ENCODE data around the gene VPS18.

The VPS18 gene

GRCh38 chr15:40906991-40907802, 12.9 kb downstream of the VPS18 start:
- no peak for DNase-seq
- Histone ChIP-seq H3K36me3 (ENCODE audit: control insufficient read depth in 1 of 2, insufficient read depth in 2 of 2, low read length in 2 of 2) (peaks cover 22 to 25% of the 10 kb centered on the region in 2 experiments), H3K79me1 (ENCODE audit: low read length) (peaks cover 4% of the 10 kb centered on the region), H3K27me3 (ENCODE audit: insufficient read depth, low read length) (no peaks in the 10 kb centered on the region), H3K4ac (ENCODE audit: low read depth, low read length) (no peak overlapping the region), H3K27ac (ENCODE audit: low read depth, low read length) (no peak overlapping the region), H3K18ac (ENCODE audit: low read length) (peak overlapping the region; percentile 38), H2BK5ac (ENCODE audit: low read depth, low read length, poor library complexity) (no peak overlapping the region), H3K9ac (ENCODE audit: low read length) (no peak overlapping the region), H3K23ac (ENCODE audit: low read length) (no peak overlapping the region), H2BK120ac (ENCODE audit: insufficient read depth, low read length, poor library complexity) (no peak overlapping the region), H3K9me3 (ENCODE audit: insufficient read depth, low read depth, low read length) (peaks cover 1% of the 10 kb centered on the region), H4K8ac (ENCODE audit: low read depth, low read length) (peak overlapping the region; percentile 62), H3K14ac (ENCODE audit: low read length) (no peak overlapping the region), H2AFZ (ENCODE audit: insufficient read depth, low read length, poor library complexity) (no peak overlapping the region), H3K4me2 (ENCODE audit: low read length) (peak overlapping the region; percentile 93), H3K79me2 (ENCODE audit: control insufficient read depth, insufficient read depth, low read length, poor library complexity) (no peaks in the 10 kb centered on the region), H4K91ac (ENCODE audit: low read depth, low read length) (no peak overlapping the region), H3K4me3 (ENCODE audit: low read depth, low read length) (no peak overlapping the region), H2AK5ac (ENCODE audit: low read length) (no peak overlapping the region), H3K4me1 (ENCODE audit: control insufficient read depth in 1 of 2, insufficient read depth in 2 of 2, low read length in 2 of 2) (peaks cover 4 to 6% of the 10 kb centered on the region in 2 experiments), H4K12ac (ENCODE audit: low read depth, low read length) (no peak overlapping the region), H2BK12ac (ENCODE audit: low read length) (no peak overlapping the region)
- WGBS (ENCODE audit: extremely low coverage, insufficient coverage, insufficient read length) = no CpG with 5 or more reads among the region's 22 CpGs

GRCh38 chr15:40908095-40908494, 13.8 kb downstream of the VPS18 start:
- H3K27me3 ChIP-seq (ENCODE audit: insufficient read depth, low read length) = no peaks in the 10 kb centered on the region
- peaks cover 1% of the 10 kb centered on the region for H3K9me3 ChIP-seq (ENCODE audit: insufficient read depth, low read depth, low read length)
- H2BK12ac ChIP-seq (ENCODE audit: low read length) = no peak overlapping the region
- no peak overlapping the region for H4K8ac ChIP-seq (ENCODE audit: low read depth, low read length)
- H3K27ac ChIP-seq (ENCODE audit: low read depth, low read length) = no peak overlapping the region
- no peak overlapping the region for H2BK5ac ChIP-seq (ENCODE audit: low read depth, low read length, poor library complexity)
- H4K91ac ChIP-seq (ENCODE audit: low read depth, low read length) = no peak overlapping the region
- H3K14ac ChIP-seq (ENCODE audit: low read length) = no peak overlapping the region
- no CpG with 5 or more reads among the region's 7 CpGs for WGBS (ENCODE audit: extremely low coverage, insufficient coverage, insufficient read length)
- H3K4me3 ChIP-seq (ENCODE audit: low read depth, low read length) = no peak overlapping the region
- peaks cover 4 to 6% of the 10 kb centered on the region in 2 experiments for H3K4me1 ChIP-seq (ENCODE audit: control insufficient read depth in 1 of 2, insufficient read depth in 2 of 2, low read length in 2 of 2)
- peaks cover 13 to 16% of the 10 kb centered on the region in 2 experiments for H3K36me3 ChIP-seq (ENCODE audit: control insufficient read depth in 1 of 2, insufficient read depth in 2 of 2, low read length in 2 of 2)
- H4K12ac ChIP-seq (ENCODE audit: low read depth, low read length) = no peak overlapping the region
- H3K23ac ChIP-seq (ENCODE audit: low read length) = no peak overlapping the region
- H3K9ac ChIP-seq (ENCODE audit: low read length) = no peak overlapping the region
- no peak overlapping the region for H3K4ac ChIP-seq (ENCODE audit: low read depth, low read length)
- peaks cover 4% of the 10 kb centered on the region for H3K79me1 ChIP-seq (ENCODE audit: low read length)
- no peak overlapping the region for H2BK120ac ChIP-seq (ENCODE audit: insufficient read depth, low read length, poor library complexity)
- no peak overlapping the region for H2AK5ac ChIP-seq (ENCODE audit: low read length)
- H3K79me2 ChIP-seq (ENCODE audit: control insufficient read depth, insufficient read depth, low read length, poor library complexity) = no peaks in the 10 kb centered on the region
- H3K18ac ChIP-seq (ENCODE audit: low read length) = no peak overlapping the region
- no peak overlapping the region for H3K4me2 ChIP-seq (ENCODE audit: low read length)
- no peak overlapping the region for H2AFZ ChIP-seq (ENCODE audit: insufficient read depth, low read length, poor library complexity)
- DNase-seq = no peak

GRCh38 chr15:40909662-40910630, 15.7 kb downstream of the VPS18 start:
- no peak overlapping the region for H4K12ac ChIP-seq (ENCODE audit: low read depth, low read length)
- WGBS (ENCODE audit: extremely low coverage, insufficient coverage, insufficient read length) = no CpG with 5 or more reads among the region's 17 CpGs
- H3K79me2 ChIP-seq (ENCODE audit: control insufficient read depth, insufficient read depth, low read length, poor library complexity) = no peaks in the 10 kb centered on the region
- H3K4me3 ChIP-seq (ENCODE audit: low read depth, low read length) = no peak overlapping the region
- no peak overlapping the region for H3K4ac ChIP-seq (ENCODE audit: low read depth, low read length)
- H3K36me3 ChIP-seq (ENCODE audit: control insufficient read depth in 1 of 2, insufficient read depth in 2 of 2, low read length in 2 of 2) = peaks cover under 1 to 2% of the 10 kb centered on the region in 2 experiments
- H3K27me3 ChIP-seq (ENCODE audit: insufficient read depth, low read length) = no peaks in the 10 kb centered on the region
- H4K91ac ChIP-seq (ENCODE audit: low read depth, low read length) = no peak overlapping the region
- H3K27ac ChIP-seq (ENCODE audit: low read depth, low read length) = no peak overlapping the region
- H3K9ac ChIP-seq (ENCODE audit: low read length) = no peak overlapping the region
- peaks cover 4 to 6% of the 10 kb centered on the region in 2 experiments for H3K4me1 ChIP-seq (ENCODE audit: control insufficient read depth in 1 of 2, insufficient read depth in 2 of 2, low read length in 2 of 2)
- no peak overlapping the region for H3K4me2 ChIP-seq (ENCODE audit: low read length)
- H3K14ac ChIP-seq (ENCODE audit: low read length) = no peak overlapping the region
- H3K23ac ChIP-seq (ENCODE audit: low read length) = no peak overlapping the region
- no peak overlapping the region for H2BK12ac ChIP-seq (ENCODE audit: low read length)
- H2AFZ ChIP-seq (ENCODE audit: insufficient read depth, low read length, poor library complexity) = no peak overlapping the region
- H2BK5ac ChIP-seq (ENCODE audit: low read depth, low read length, poor library complexity) = no peak overlapping the region
- H2AK5ac ChIP-seq (ENCODE audit: low read length) = no peak overlapping the region
- H2BK120ac ChIP-seq (ENCODE audit: insufficient read depth, low read length, poor library complexity) = no peak overlapping the region
- H3K18ac ChIP-seq (ENCODE audit: low read length) = no peak overlapping the region
- peaks cover 4% of the 10 kb centered on the region for H3K79me1 ChIP-seq (ENCODE audit: low read length)
- DNase-seq = no peak
- H4K8ac ChIP-seq (ENCODE audit: low read depth, low read length) = no peak overlapping the region
- H3K9me3 ChIP-seq (ENCODE audit: insufficient read depth, low read depth, low read length) = peaks cover 5% of the 10 kb centered on the region

- Histone ChIP-seq H3K36me3 (ENCODE audit: control insufficient read depth in 1 of 2, insufficient read depth in 2 of 2, low read length in 2 of 2) (no peaks in the 10 kb centered on the region), H4K8ac (ENCODE audit: low read depth, low read length) (no peak overlapping the region), H3K4ac (ENCODE audit: low read depth, low read length) (no peak overlapping the region), H3K4me3 (ENCODE audit: low read depth, low read length) (no peak overlapping the region), H3K9me3 (ENCODE audit: insufficient read depth, low read depth, low read length) (peaks cover 5% of the 10 kb centered on the region), H2BK120ac (ENCODE audit: insufficient read depth, low read length, poor library complexity) (no peak overlapping the region), H3K27ac (ENCODE audit: low read depth, low read length) (no peak overlapping the region), H2AFZ (ENCODE audit: insufficient read depth, low read length, poor library complexity) (no peak overlapping the region), H3K27me3 (ENCODE audit: insufficient read depth, low read length) (no peaks in the 10 kb centered on the region), H3K23ac (ENCODE audit: low read length) (no peak overlapping the region), H4K91ac (ENCODE audit: low read depth, low read length) (no peak overlapping the region), H3K4me1 (ENCODE audit: control insufficient read depth in 1 of 2, insufficient read depth in 2 of 2, low read length in 2 of 2) (peaks cover 4 to 6% of the 10 kb centered on the region in 2 experiments), H3K79me2 (ENCODE audit: control insufficient read depth, insufficient read depth, low read length, poor library complexity) (no peaks in the 10 kb centered on the region), H3K9ac (ENCODE audit: low read length) (no peak overlapping the region), H3K18ac (ENCODE audit: low read length) (no peak overlapping the region), H2BK12ac (ENCODE audit: low read length) (no peak overlapping the region), H3K14ac (ENCODE audit: low read length) (no peak overlapping the region), H4K12ac (ENCODE audit: low read depth, low read length) (no peak overlapping the region), H3K4me2 (ENCODE audit: low read length) (no peak overlapping the region), H2AK5ac (ENCODE audit: low read length) (no peak overlapping the region), H3K79me1 (ENCODE audit: low read length) (peaks cover 4% of the 10 kb centered on the region), H2BK5ac (ENCODE audit: low read depth, low read length, poor library complexity) (no peak overlapping the region)
- WGBS (ENCODE audit: extremely low coverage, insufficient coverage, insufficient read length) = no CpG with 5 or more reads among the region's 7 CpGs
- DNase-seq = no peak
These were observed 16.9 kb downstream of the VPS18 start for GRCh38 chr15:40911141-40911540.
